HG03095 (cell line): ENCODE data around the gene KAT6B.
A peak's percentile ranks its signal among the peaks of the same experiment; 100 is the strongest.

Experiments used
- ATAC-seq: cut with Tn5 transposase; IDR thresholded peaks from one replicate; pipeline ENCODE4 v1.9.1; 2021; ENCODE audit warnings: moderate library complexity; ENCODE audit not compliant: unreplicated experiment

Gene KAT6B

DNA sequence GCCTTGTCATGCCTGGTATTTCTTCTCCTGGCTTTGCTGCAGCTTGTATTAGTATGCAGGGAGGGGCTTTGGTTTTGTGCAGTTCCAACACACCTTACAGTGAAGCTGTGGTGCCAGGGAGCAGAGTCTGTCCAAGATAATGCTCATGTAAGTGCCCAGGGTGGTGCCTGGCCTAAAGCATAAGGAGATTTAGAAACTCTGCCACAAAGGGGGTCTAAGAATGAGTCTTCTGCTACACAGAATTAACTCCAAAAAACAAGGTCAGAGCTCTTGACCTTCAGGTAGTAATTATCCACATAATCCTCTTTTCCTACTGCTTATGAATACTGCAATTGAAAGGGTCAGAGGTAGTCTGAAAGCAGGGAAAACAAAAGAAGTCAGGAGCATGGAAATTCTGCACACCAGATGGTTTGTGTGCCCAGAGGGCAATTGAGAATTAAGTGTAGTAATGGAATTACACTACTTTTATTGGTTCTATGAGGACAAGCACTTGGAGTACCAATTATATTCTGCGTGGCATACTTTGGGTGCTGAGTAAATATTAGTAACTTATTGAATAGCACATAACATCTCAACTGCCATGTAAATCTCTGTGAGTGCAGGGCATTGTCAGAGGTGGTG lies 121.5 kb downstream of the KAT6B start:
- no peak for ATAC-seq

DNA sequence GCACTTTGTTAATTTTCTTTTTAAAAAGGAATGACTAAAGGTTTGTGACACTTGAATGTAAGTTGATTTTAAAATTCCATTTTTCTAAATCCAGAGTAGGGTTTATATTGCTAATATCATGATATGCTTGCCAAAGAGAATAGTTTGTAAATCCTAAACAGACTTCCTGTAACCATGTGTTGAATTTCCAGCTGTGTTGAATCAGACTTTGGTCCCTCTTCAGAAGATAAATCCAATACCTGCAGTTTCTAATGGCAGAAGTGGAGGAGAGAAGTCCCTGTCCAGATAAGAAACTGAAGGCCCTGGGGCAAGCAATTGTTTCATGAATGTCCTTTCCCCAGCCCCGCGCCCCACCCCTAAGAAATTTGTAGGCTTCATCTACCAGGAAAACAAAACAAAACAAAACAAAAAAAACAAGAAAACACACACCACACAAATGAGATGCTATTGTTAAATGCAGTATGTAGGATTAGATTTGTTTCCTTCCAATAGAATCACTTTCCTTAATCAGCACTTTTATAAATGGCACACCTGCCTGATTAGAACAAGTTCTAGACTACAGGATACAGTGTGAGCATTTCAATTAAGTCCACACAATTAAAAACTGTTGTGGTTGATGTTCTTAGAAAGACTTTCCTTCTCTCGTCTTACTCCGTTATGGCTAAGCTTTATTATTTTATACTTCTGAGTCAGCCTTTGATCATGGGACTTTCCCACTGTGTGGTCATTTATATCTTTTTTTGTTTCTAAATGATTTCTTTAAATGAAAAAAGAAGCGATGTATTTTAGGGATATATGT lies 122.8 kb downstream of the KAT6B start:
- ATAC-seq = no peak

DNA sequence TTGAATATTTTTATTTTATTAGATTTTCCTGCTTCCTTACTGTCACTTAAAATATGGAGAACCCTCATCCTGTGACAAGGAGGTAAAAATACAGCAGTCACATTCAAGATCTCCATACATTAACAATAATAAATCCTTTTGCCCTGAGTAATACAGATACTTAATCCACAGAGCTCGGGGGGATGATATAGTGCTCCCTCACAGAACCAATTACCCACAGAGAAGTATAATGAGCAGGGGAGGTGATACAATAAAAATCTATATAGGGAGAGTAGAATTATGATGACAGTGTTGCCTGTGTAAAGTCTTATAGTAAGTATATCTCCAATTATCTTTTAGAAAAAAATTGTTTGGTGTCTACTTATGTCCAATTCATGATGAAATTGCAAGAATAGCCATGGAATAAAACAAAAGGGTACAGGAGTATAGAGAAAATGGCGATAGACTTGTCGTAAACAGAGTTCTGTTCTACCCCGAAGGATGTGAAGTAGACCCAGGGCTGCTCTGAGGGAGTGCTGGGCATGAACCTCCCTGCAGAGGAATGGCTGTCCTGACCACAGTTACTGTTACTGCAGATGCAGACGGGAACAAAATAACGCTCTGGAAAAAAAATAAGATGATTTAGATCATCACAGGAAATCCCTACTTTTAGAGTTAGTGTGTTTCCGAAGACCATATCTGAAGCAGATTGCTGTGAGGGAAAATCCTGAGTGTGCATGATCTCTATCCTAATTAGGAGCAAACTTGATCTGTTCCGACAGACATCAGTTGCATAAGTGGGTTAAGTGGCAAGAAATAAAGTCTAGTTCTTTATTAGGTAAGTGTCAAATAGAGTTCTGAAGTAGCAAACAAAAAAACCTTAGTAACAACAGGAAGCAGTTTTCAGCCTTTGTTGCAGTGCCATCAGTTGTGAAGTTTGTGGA lies 123.7 kb downstream of the KAT6B start:
- ATAC-seq = no peak

DNA sequence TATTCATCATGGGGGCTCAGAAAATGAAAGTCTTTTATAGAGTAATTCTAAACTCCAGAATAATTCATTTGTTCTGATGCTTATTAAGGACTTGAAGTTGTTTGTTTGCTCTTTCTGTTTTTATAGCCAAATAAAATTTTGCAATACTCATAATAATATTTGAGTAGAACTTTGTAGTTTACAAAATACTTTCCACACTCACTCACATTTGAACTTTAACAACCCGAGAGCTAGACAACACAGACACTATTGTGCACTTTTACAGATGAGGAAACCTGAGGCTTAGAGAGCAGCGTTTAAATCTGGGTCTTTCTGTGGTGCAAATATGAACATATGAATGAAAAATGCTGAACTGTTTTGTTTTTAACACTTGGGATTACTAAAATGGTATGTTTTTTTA lies 126.8 kb downstream of the KAT6B start:
- ATAC-seq = no peak

DNA sequence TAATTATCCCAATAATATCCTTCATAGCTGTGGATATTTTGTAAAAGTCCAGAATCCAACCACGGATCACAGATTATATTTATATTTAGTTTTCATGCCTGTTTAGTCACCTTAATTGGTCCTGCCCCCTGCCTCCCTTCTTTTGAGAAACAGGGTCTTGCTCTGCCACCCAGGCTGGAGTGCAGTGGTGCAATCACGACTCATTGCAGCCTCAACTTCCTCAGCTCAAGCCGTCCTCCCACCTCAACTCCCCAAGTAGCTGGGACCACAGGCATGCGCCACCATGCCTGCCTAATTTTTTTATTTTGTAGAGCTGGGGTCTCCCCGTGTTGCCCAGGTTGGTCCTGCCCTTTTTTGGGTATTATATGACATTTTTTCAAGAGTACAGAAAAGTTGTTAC lies 129.4 kb downstream of the KAT6B start:
- ATAC-seq = no peak

DNA sequence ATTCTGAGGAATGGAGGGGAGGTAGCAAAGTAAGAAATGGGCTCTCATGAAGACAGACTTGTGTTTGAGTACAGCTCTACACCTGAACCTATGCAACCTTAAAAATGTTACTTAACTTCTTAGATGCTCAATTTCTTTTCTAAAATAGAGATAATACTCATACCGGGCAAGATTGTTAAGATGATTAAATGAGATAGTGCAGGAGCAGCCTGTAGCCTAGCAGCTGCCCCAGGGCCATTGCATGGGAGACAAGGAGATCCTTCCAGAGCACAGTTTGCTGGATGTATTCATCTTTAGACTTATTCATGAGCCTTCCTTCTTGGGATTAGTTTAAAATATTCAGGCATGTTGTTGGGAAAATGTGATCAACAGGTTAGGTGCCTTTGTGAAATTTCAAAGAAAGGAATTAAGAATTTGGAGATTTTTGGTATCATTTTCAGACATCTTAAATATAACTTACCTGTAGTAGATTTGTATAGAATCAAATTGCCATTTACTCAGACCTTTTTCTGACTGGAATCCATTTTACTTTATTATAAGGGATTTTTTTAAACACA lies 130.2 kb downstream of the KAT6B start:
- no peak for ATAC-seq

DNA sequence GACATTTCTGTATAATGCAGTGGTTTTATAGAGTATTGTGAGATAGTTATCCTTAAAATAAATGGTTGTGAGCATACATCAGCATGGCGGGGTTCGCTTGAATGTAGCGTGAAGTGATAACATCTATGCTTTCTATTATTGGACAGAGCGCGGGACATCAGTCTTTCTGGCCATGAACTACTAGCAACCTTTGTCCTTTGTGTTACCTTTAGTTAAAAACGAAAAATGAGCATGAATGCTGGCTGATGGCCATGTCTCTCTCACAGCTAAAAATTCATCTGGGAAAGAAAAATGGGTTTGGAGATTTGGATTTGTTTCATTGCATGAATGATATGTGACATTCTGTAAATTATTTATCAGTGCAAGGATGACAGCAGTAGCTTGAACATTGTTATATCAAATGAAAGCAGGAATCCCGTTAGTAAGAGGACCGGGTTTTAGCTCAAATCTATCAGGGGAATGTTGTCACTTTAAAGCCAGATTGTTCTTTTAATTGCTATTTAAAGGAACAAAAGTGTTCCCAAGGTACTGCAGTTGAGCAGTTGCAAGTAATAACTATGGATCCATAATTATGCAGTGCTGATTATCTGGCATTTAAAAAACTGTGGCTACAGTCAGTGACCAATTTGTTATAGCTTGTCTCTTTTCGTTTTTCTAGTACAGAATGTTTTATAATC lies 131.0 kb downstream of the KAT6B start:
- ATAC-seq = no peak

DNA sequence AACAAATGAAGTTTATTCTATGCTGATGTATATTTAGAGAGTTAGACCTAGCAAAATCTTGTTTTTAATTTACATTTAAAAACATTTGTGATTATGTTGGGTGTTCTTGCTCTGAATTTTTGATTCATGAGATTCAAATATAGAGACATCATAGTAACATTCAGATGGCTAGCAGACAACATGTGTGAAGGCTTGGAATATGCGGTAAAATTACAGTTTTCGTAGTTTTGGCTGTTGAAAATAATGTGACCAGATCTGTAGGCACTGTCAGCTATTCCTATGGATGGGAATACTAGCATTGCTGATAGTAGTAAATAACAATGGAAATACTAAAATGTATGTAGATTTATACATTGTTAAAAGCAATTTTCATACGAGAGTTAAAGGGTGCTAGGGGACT lies 131.9 kb downstream of the KAT6B start:
- ATAC-seq = no peak

DNA sequence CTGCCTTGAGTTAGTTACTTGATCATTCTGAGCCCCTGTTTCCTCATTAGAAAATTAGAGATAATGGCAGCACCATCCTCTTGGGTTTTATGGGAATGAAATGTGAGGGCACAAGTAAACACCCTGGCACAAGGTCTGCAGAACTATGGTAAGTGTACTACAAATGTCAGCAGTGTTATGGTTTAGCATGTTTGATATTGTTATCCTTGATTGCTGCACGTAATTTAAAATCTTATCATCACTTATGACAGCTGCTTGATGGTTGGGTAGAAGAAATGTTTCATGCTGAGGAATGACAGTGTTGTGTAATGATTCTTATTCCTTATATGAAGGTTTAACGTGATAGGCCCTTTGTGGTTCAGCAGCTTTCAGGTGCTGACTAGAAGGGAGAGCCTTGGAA lies 134.3 kb downstream of the KAT6B start:
- ATAC-seq = no peak

DNA sequence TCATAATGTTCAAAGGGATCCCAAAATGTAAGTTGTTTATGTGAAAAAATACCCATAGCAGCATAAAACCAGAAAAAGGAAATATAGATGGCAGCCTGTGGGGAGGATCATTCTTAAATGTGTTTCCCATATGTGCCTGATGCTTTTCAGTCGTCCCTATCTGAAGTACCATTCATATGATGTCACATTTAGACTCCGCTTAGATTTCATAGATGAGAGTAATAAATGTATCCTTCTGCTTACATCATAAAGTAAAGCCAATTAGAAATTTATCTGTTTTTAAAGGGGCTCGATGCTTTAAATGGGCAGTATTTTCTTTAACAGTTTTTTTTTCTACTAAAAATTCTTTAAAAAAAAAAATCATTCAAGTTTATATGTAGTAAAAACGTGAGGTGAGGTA lies 136.1 kb downstream of the KAT6B start:
- no peak for ATAC-seq

DNA sequence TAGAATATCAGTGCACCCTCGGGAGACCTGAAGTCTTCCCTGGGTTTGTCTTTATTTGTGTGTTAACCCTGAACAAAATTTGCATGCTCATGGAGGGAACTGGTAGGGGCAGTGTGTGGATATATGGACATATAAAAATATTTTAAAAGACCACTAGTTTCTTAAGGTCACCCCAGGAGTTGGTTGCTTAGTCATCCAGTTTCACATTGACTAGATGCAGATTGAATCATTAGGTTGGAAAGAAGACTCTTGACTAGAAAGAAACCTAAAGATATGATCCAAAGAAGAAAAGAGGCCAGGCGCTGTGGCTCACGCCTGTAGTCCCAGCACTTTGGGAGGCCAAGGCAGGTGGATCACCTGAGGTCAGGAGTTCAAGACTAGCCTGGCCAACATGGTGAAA lies 137.1 kb downstream of the KAT6B start:
- ATAC-seq = peak; percentile 61

DNA sequence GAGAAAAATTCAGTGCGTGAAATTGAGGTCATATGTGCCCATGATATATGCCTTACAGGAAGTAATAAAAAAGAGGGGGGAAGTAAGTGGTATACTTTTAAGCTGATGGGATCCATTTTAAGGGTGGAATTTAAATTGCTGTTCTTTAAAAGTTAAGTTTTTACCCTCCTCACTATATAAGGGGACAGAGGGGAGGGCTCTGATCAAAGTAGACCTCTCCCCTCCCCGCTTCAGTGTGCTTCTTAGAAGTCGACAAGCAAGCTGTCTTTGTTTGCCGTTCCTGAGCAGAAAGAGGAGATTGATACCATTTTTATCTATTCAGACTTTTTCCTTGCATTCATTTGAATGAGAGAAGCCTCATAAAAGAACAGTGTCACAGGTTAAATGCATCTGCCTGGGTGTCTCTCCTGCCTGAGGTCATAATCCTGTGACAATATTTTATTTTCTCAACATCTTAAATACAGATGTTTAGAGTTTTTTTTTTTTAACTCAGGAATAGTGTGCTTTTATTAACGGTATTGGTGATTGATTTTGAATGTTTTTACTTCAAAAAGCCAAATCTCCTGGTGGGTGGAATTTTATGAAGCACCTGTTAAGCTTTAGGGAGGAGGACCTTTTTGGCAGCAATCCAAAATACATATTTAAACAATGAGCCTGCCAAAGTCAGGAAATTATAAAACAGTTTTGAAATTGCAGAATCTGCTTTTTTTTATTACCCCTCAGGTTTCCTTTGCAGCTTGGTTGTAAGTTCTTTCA lies 141.7 kb downstream of the KAT6B start:
- ATAC-seq = no peak

DNA sequence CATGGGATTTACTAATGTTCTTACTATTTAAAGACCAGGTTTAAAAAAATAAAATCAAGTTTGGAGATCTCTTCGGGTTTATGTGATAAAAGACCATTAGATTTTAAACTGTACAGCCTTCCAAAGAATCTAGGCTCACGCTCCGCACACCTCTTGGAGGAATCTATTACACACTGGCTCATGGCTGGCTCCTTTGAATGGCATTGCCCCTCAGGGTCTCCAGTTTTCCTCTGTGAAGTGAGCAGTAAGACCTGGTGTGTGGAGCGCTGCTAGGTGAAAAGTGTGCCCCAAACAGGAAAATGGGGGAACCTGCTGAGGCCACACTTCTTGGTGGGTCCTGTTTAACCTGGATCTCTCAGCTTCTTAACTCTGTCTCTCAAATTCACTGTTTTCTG lies 142.3 kb downstream of the KAT6B start:
- no peak for ATAC-seq

DNA sequence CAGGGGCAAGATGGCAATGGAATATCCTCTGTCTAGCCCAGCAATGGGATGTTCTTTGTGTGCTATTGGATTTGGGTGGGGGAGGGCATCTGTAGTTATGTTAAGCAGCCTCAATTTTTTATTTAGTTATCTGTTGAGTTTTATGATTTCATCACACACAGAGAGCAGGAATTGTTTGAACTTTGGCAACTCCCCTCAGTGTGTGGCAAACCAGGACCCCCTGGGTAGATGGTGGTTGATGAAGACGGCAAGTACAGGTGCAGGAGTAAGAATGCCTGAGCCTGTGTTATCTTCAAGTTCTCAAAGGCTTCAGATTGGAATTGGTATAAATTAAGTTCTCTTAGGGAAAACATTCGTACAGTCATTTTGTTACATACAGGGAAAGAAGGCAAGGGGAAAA lies 142.7 kb downstream of the KAT6B start:
- no peak for ATAC-seq

DNA sequence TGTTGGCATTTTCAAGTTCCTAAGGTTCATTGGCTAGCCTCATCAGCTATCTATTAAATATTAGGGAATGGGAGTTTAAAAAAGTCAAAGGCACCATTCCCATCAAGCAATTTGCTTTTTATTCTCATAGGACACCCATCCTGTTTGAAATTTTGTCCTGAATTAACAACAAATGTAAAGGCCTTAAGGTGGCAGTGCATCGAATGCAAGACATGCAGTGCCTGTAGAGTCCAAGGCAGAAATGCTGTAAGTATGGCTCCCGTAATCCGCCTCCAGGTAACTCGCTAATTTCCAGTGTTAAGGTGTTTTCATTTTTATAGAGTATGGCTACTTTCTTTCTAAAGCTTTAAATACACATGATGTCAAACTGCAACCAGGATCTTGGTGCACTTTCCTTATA lies 143.1 kb downstream of the KAT6B start:
- ATAC-seq = no peak

DNA sequence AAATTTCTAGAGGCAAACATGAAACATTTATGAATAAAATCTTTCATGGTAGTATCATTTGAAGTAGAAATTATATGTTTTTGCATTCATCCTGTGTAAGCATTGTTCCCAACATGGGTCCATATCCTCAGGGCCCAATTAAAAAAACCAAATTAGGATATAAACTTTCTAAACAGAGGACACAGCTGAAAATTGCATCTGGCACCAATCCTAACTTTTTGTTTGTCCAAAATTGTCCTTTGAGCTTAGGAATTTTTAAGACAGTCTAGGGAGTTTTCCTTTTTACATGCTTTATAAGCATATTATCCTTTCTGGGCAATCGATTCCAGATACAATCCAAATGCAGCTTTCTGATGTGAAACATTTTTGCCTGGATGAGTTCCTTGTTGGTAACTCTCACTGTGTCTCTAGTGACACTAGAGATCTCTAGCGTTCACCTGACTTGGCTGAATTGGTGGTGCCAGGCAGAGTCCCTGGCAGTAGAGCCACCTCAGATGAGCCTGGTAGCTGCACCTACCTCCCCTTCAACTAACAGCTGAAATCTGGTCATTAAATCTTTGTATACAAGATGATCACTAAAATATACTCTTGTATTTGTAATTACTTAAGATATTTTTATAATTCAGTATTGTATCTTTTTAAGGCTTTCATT lies 147.5 kb downstream of the KAT6B start:
- ATAC-seq = no peak

DNA sequence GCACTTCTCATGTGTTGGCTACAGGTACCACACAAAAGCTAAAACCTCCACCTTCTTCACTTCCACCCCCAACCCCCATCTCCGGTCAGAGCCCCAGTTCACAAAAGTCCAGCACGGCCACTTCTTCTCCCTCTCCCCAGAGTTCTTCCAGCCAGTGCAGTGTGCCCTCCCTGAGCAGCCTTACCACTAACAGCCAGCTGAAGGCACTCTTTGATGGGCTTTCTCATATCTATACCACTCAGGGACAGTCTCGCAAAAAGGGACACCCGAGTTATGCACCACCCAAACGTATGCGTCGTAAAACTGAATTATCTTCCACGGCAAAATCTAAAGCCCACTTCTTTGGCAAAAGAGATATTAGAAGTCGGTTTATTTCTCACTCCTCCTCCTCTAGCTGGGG lies 149.4 kb downstream of the KAT6B start:
- no peak for ATAC-seq

DNA sequence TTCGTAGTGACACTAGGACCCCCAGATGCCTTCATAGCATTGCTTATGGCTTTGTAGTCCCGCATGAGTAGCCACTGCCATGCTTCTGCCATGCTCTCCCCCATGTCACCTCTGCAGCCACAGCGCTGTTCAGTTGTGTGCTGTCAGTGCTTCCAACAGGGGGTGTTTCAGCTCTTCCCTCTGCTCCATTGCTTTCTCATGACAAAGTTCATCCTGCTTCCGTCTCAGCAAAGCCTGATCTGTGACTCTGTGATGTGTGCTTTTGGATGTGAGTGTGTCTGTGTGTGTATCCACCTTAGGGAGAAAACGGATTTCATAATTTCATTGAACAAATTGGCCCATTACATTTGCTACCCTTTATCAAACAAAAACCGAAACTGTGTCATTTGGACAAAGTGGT lies 150.2 kb downstream of the KAT6B start:
- ATAC-seq = no peak

DNA sequence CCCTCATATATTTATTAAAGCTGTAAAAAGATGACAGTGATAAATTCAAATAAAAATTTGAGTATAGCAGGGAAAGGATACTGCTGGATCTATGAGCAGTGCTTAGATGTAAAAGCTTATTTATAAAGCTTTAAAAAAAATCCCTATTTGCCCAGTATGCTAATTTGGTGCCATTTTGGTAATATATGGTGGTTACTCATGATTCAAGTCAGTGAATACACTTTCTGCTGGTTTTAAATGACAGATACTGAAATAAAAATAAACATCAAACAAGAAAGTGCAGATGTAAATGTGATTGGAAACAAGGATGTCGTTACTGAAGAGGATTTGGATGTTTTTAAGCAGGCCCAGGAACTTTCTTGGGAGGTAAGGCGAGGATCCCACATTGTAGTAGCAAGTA lies 150.7 kb downstream of the KAT6B start:
- ATAC-seq = no peak
